ENCODE results near the gene TRIM36.

TRIM36 gene

DNA sequence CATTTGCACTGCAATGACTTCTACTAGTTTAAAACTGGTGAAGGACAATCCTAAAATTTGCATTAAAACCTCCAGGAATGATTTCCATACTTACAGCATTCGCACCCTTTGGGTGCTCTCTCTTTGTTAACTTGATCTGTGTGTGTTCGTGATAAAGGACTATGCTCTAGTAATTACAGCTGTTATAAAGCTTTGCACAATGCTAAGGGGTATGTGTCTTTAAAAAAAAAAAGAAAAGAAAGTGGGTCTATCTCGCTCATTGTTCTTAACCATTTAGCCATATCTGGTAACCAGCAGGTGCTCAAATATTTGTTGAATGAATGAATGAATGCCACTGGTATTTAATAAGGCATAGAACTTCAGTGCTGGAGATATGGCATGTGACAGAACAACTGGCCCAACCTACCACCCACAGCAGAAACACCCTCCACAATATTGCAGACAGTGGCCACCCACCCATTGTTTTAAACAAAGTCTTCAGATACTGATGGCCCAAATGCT, 8.7 kb downstream of the TRIM36 start:
- Mint-ChIP-seq H3K27ac (no peak overlapping the region), H3K36me3 (ENCODE audit: low read depth) (peaks cover 6% of the 10 kb centered on the region), H3K9me3 (peaks cover 16% of the 10 kb centered on the region), H3K27me3 (ENCODE audit: low read depth) (no peaks in the 10 kb centered on the region), H3K4me3 (no peak overlapping the region), H3K4me1 (no peaks in the 10 kb centered on the region)
- TF ChIP-seq CTCF (IDR thresholded peaks at IDR 0.05; ENCODE audit: unreplicated experiment in 3 of 3): no peak

- Mint-ChIP-seq H3K4me3 (no peak overlapping the region), H3K36me3 (ENCODE audit: low read depth) (peaks cover 21% of the 10 kb centered on the region), H3K9me3 (peaks cover 40% of the 10 kb centered on the region), H3K27ac (no peak overlapping the region), H3K4me1 (no peaks in the 10 kb centered on the region), H3K27me3 (ENCODE audit: low read depth) (no peaks in the 10 kb centered on the region)
- no peak for TF ChIP-seq CTCF (IDR thresholded peaks at IDR 0.05; ENCODE audit: unreplicated experiment in 3 of 3)
These were observed 18.4 kb downstream of the TRIM36 start for GRCh38 chr5:115151208-115151805.

DNA sequence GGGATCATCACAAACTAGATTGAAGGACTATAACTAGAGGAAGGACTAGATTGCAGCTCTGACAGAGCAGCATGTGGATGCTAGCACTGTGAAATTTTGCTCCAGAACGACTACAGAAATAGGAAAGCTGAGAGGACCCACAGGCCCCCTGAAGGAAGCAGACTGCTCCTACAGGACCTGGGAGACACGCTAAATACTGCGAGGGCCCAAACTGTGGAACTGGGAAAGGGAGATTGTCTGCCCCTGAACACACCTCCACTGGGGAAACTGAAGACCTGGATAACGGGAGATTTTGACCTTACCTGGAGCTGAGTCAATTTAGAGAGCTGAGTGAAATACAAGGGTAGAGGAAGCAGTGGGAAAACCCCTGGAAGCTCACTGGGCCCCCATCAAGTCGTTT, 19.2 kb downstream of the TRIM36 start:
- TF ChIP-seq CTCF (IDR thresholded peaks at IDR 0.05; ENCODE audit: unreplicated experiment in 3 of 3): no peak
- Mint-ChIP-seq H3K27ac (no peak overlapping the region), H3K9me3 (peaks cover 32% of the 10 kb centered on the region), H3K4me3 (no peak overlapping the region), H3K27me3 (ENCODE audit: low read depth) (no peaks in the 10 kb centered on the region), H3K36me3 (ENCODE audit: low read depth) (peaks cover 16% of the 10 kb centered on the region), H3K4me1 (no peaks in the 10 kb centered on the region)

GRCh38 chr5:115147052-115147451, 22.7 kb downstream of the TRIM36 start:
- Mint-ChIP-seq H3K27ac (no peak overlapping the region), H3K9me3 (peaks cover 9% of the 10 kb centered on the region), H3K4me1 (no peaks in the 10 kb centered on the region), H3K27me3 (ENCODE audit: low read depth) (no peaks in the 10 kb centered on the region), H3K36me3 (ENCODE audit: low read depth) (peaks cover 11% of the 10 kb centered on the region), H3K4me3 (no peak overlapping the region)
- no peak for TF ChIP-seq CTCF (IDR thresholded peaks at IDR 0.05; ENCODE audit: unreplicated experiment in 3 of 3)

DNA sequence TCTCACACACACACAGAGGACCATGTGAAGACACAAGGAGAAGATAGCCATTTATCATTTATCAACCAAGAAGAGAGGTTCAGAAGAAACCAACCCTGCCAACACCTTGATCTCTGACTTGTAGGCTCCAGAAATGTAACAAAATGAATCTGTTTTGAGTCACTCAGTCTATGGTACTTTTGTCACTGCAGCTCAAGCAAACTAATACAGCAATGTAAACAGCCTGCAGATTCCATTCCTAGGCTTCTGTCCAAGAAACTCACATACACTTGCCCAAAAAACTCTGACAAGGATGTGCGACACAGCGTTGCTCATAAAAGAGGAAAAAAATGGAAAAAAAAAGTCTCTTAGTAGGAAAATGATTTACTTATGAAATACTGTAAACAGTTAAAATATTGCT, 33.4 kb downstream of the TRIM36 start:
- no peaks in the 10 kb centered on the region for H3K4me1 Mint-ChIP-seq
- no peaks in the 10 kb centered on the region for H3K36me3 Mint-ChIP-seq (ENCODE audit: low read depth)
- H3K9me3 Mint-ChIP-seq: no peaks in the 10 kb centered on the region
- H3K27ac Mint-ChIP-seq: no peak overlapping the region
- H3K4me3 Mint-ChIP-seq: no peak overlapping the region
- H3K27me3 Mint-ChIP-seq (ENCODE audit: low read depth): no peaks in the 10 kb centered on the region
- no peak for TF ChIP-seq CTCF (IDR thresholded peaks at IDR 0.05; ENCODE audit: unreplicated experiment in 3 of 3)

DNA sequence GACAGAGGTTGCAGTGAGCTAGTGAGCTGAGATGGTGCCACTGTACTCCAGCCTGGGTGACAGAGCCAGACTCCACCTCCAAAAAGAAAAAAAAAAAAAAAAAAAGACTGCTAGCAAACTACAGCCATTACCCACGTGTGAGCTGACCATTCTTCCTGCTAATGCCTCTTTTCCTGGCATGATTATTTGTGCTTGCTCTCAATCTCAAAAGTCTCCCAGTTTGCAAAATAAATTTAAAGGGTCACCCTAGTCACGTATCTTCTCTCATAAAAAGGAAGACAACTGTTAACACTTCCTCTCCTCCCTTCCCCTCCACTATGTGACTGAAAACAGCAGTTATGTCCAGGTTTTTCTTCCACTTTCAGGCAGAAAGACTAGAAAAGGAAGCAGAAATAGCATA, 37.2 kb downstream of the TRIM36 start:
- Mint-ChIP-seq H3K27ac (no peak overlapping the region), H3K4me1 (no peaks in the 10 kb centered on the region), H3K27me3 (ENCODE audit: low read depth) (no peaks in the 10 kb centered on the region), H3K9me3 (no peaks in the 10 kb centered on the region), H3K4me3 (no peak overlapping the region), H3K36me3 (ENCODE audit: low read depth) (peaks cover 3% of the 10 kb centered on the region)
- no peak for TF ChIP-seq CTCF (IDR thresholded peaks at IDR 0.05; ENCODE audit: unreplicated experiment in 3 of 3)
